Measurements from ENCODE around the gene KIAA1217.

KIAA1217 gene

GRCh38 chr10:24213266-24213665 is 4.3 kb downstream of the KIAA1217 start:
- WGBS, 2 donors (ENCODE audit: extremely low coverage in 2 of 2, insufficient read length in 2 of 2, insufficient replicate concordance in 1 of 2): no CpG with 5 or more reads among the region's 4 CpGs
- no peak overlapping the region for H3K4me2 ChIP-seq (ENCODE audit: insufficient read depth, low read length, poor library complexity, severe bottlenecking)
- H3K23ac ChIP-seq (ENCODE audit: low read depth, low read length, poor library complexity): no peak overlapping the region

GRCh38 chr10:24213881-24214280 is 4.9 kb downstream of the KIAA1217 start:
- no CpG with 5 or more reads among the region's 2 CpGs for WGBS, 2 donors (ENCODE audit: extremely low coverage in 2 of 2, insufficient read length in 2 of 2, insufficient replicate concordance in 1 of 2)
- no peak overlapping the region for H2AK5ac ChIP-seq (ENCODE audit: low read depth, low read length)
- H3K4me2 ChIP-seq (ENCODE audit: insufficient read depth, low read length, poor library complexity, severe bottlenecking): no peak overlapping the region
- H2BK12ac ChIP-seq (ENCODE audit: low read length): no peak overlapping the region
- no peak overlapping the region for H3K27ac ChIP-seq (replicated peaks; ENCODE audit: low read length)
- H4K8ac ChIP-seq (ENCODE audit: low read depth, low read length): no peak overlapping the region
- H3K9me3 ChIP-seq (replicated peaks in 1 of 2; ENCODE audit: control insufficient read depth in 2 of 2, insufficient read depth in 1 of 2, low read depth in 1 of 2, low read length in 2 of 2): no peaks in the 10 kb centered on the region
- no peaks in the 10 kb centered on the region for H3K36me3 ChIP-seq (replicated peaks in 1 of 2; ENCODE audit: control insufficient read depth in 2 of 2, insufficient read depth in 2 of 2, low read length in 2 of 2)
- DNase-seq (ENCODE audit: low spot score): no peak
- H2AFZ ChIP-seq (ENCODE audit: low read length): no peak overlapping the region
- no peak overlapping the region for H3K18ac ChIP-seq (ENCODE audit: low read length)
- no peak overlapping the region for H3K4me3 ChIP-seq (ENCODE audit: low read length in 2 of 2)
- no peak overlapping the region for H4K91ac ChIP-seq (ENCODE audit: low read depth, low read length, poor library complexity)
- H3K4me1 ChIP-seq (ENCODE audit: control insufficient read depth in 2 of 2, insufficient read depth in 1 of 2, low read depth in 1 of 2, low read length in 2 of 2): peaks cover 4 to 21% of the 10 kb centered on the region in 2 donors
- H3K9ac ChIP-seq (ENCODE audit: low read depth, low read length, poor library complexity): no peak overlapping the region
- no peak overlapping the region for H2BK15ac ChIP-seq (ENCODE audit: low read length)
- H3K14ac ChIP-seq (ENCODE audit: low read length): no peak overlapping the region
- H3K23ac ChIP-seq (ENCODE audit: low read depth, low read length, poor library complexity): no peak overlapping the region
- no peak overlapping the region for H2BK120ac ChIP-seq (ENCODE audit: low read depth, low read length)
- no peaks in the 10 kb centered on the region for H3K79me1 ChIP-seq (ENCODE audit: low read depth, low read length)
- H2BK5ac ChIP-seq (ENCODE audit: low read length): no peak overlapping the region
- H3K4ac ChIP-seq (ENCODE audit: low read length): no peak overlapping the region
- H3K27me3 ChIP-seq (ENCODE audit: control insufficient read depth in 3 of 3, insufficient read depth in 3 of 3, low read depth in 1 of 3, low read length in 3 of 3): no peaks in the 10 kb centered on the region

More at GRCh38 chr10:24213266-24213665, 4.3 kb downstream of the KIAA1217 start:
- Histone ChIP-seq H2BK12ac (ENCODE audit: low read length) (no peak overlapping the region), H3K14ac (ENCODE audit: low read length) (no peak overlapping the region), H2BK120ac (ENCODE audit: low read depth, low read length) (no peak overlapping the region), H3K4me3 (ENCODE audit: low read length in 2 of 2) (no peak overlapping the region), H3K18ac (ENCODE audit: low read length) (no peak overlapping the region), H3K9me3 (replicated peaks in 1 of 2; ENCODE audit: control insufficient read depth in 2 of 2, insufficient read depth in 1 of 2, low read depth in 1 of 2, low read length in 2 of 2) (no peaks in the 10 kb centered on the region), H3K4me1 (ENCODE audit: control insufficient read depth in 2 of 2, insufficient read depth in 1 of 2, low read depth in 1 of 2, low read length in 2 of 2) (peaks cover 4 to 21% of the 10 kb centered on the region in 2 donors), H2BK5ac (ENCODE audit: low read length) (no peak overlapping the region), H4K91ac (ENCODE audit: low read depth, low read length, poor library complexity) (no peak overlapping the region), H3K27ac (replicated peaks; ENCODE audit: low read length) (no peak overlapping the region), H3K79me1 (ENCODE audit: low read depth, low read length) (no peaks in the 10 kb centered on the region), H4K8ac (ENCODE audit: low read depth, low read length) (no peak overlapping the region), H3K4ac (ENCODE audit: low read length) (no peak overlapping the region), H2AFZ (ENCODE audit: low read length) (no peak overlapping the region), H3K27me3 (ENCODE audit: control insufficient read depth in 3 of 3, insufficient read depth in 3 of 3, low read depth in 1 of 3, low read length in 3 of 3) (no peaks in the 10 kb centered on the region), H3K9ac (ENCODE audit: low read depth, low read length, poor library complexity) (no peak overlapping the region), H2AK5ac (ENCODE audit: low read depth, low read length) (no peak overlapping the region), H2BK15ac (ENCODE audit: low read length) (no peak overlapping the region), H3K36me3 (replicated peaks in 1 of 2; ENCODE audit: control insufficient read depth in 2 of 2, insufficient read depth in 2 of 2, low read length in 2 of 2) (no peaks in the 10 kb centered on the region)
- DNase-seq (ENCODE audit: low spot score): no peak

- no peak overlapping the region for H3K23ac ChIP-seq (ENCODE audit: low read depth, low read length, poor library complexity)
- no peak overlapping the region for H2BK12ac ChIP-seq (ENCODE audit: low read length)
- H2AK5ac ChIP-seq (ENCODE audit: low read depth, low read length): peak overlapping the region; percentile 2
- H3K36me3 ChIP-seq (replicated peaks in 1 of 2; ENCODE audit: control insufficient read depth in 2 of 2, insufficient read depth in 2 of 2, low read length in 2 of 2): peaks cover 1 to 4% of the 10 kb centered on the region in 2 donors
- H3K14ac ChIP-seq (ENCODE audit: low read length): no peak overlapping the region
- H3K9me3 ChIP-seq (replicated peaks in 1 of 2; ENCODE audit: control insufficient read depth in 2 of 2, insufficient read depth in 1 of 2, low read depth in 1 of 2, low read length in 2 of 2): no peaks in the 10 kb centered on the region
- DNase-seq (ENCODE audit: low spot score): no peak
- no peak overlapping the region for H2BK15ac ChIP-seq (ENCODE audit: low read length)
- H3K4me2 ChIP-seq (ENCODE audit: insufficient read depth, low read length, poor library complexity, severe bottlenecking): no peak overlapping the region
- H3K4me1 ChIP-seq (ENCODE audit: control insufficient read depth in 2 of 2, insufficient read depth in 1 of 2, low read depth in 1 of 2, low read length in 2 of 2): peaks cover 4 to 21% of the 10 kb centered on the region in 2 donors
- H2BK120ac ChIP-seq (ENCODE audit: low read depth, low read length): no peak overlapping the region
- peak overlapping the region; percentile 32 for H3K18ac ChIP-seq (ENCODE audit: low read length)
- H2BK5ac ChIP-seq (ENCODE audit: low read length): peak overlapping the region; percentile 15
- no peak overlapping the region for H2AFZ ChIP-seq (ENCODE audit: low read length)
- no peaks in the 10 kb centered on the region for H3K79me1 ChIP-seq (ENCODE audit: low read depth, low read length)
- no peak overlapping the region for H4K8ac ChIP-seq (ENCODE audit: low read depth, low read length)
- no peak overlapping the region for H4K91ac ChIP-seq (ENCODE audit: low read depth, low read length, poor library complexity)
- H3K9ac ChIP-seq (ENCODE audit: low read depth, low read length, poor library complexity): no peak overlapping the region
- no CpG with 5 or more reads among the region's 5 CpGs for WGBS, 2 donors (ENCODE audit: extremely low coverage in 2 of 2, insufficient read length in 2 of 2, insufficient replicate concordance in 1 of 2)
- H3K4ac ChIP-seq (ENCODE audit: low read length): no peak overlapping the region
- no peak overlapping the region for H3K27ac ChIP-seq (replicated peaks; ENCODE audit: low read length)
- H3K4me3 ChIP-seq (ENCODE audit: low read length in 2 of 2): no peak overlapping the region
- no peaks in the 10 kb centered on the region for H3K27me3 ChIP-seq (ENCODE audit: control insufficient read depth in 3 of 3, insufficient read depth in 3 of 3, low read depth in 1 of 3, low read length in 3 of 3)
Measured at GRCh38 chr10:24214762-24215161, 5.8 kb downstream of the KIAA1217 start.

DNA sequence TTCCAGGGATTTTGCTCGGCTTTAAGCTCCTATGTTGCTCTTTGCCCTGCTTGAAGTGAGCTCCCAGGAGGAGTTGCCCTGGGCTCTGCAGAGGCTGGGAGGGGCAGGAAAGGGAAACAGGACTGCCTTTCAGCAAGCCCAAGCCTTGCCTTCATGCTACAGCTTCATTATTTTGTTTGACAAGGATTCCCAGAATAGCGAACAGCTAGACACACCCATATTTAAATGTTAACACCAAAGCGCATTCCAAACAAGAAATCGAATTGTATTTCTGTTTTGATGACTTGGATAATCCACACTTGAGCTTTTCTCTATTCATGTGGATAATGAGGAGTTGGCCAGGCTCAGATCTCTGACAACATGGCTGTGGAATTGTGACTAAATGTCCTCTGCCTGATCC is 6.3 kb downstream of the KIAA1217 start:
- Histone ChIP-seq H2BK12ac (ENCODE audit: low read length) (no peak overlapping the region), H3K27me3 (ENCODE audit: control insufficient read depth in 3 of 3, insufficient read depth in 3 of 3, low read depth in 1 of 3, low read length in 3 of 3) (no peaks in the 10 kb centered on the region), H2BK5ac (ENCODE audit: low read length) (no peak overlapping the region), H3K4me2 (ENCODE audit: insufficient read depth, low read length, poor library complexity, severe bottlenecking) (no peak overlapping the region), H2BK15ac (ENCODE audit: low read length) (no peak overlapping the region), H2AK5ac (ENCODE audit: low read depth, low read length) (no peak overlapping the region), H4K8ac (ENCODE audit: low read depth, low read length) (no peak overlapping the region), H3K9me3 (replicated peaks in 1 of 2; ENCODE audit: control insufficient read depth in 2 of 2, insufficient read depth in 1 of 2, low read depth in 1 of 2, low read length in 2 of 2) (no peaks in the 10 kb centered on the region), H3K4ac (ENCODE audit: low read length) (no peak overlapping the region), H2BK120ac (ENCODE audit: low read depth, low read length) (no peak overlapping the region), H3K23ac (ENCODE audit: low read depth, low read length, poor library complexity) (no peak overlapping the region), H3K4me3 (ENCODE audit: low read length in 2 of 2) (no peak overlapping the region), H3K79me1 (ENCODE audit: low read depth, low read length) (no peaks in the 10 kb centered on the region), H3K27ac (replicated peaks; ENCODE audit: low read length) (no peak overlapping the region), H4K91ac (ENCODE audit: low read depth, low read length, poor library complexity) (no peak overlapping the region), H3K36me3 (replicated peaks in 1 of 2; ENCODE audit: control insufficient read depth in 2 of 2, insufficient read depth in 2 of 2, low read length in 2 of 2) (peaks cover 5 to 8% of the 10 kb centered on the region in 2 donors), H2AFZ (ENCODE audit: low read length) (no peak overlapping the region), H3K18ac (ENCODE audit: low read length) (peak overlapping the region; percentile 6), H3K9ac (ENCODE audit: low read depth, low read length, poor library complexity) (no peak overlapping the region), H3K4me1 (ENCODE audit: control insufficient read depth in 2 of 2, insufficient read depth in 1 of 2, low read depth in 1 of 2, low read length in 2 of 2) (peaks cover 4 to 18% of the 10 kb centered on the region in 2 donors), H3K14ac (ENCODE audit: low read length) (no peak overlapping the region)
- no CpG with 5 or more reads among the region's 4 CpGs for WGBS, 2 donors (ENCODE audit: extremely low coverage in 2 of 2, insufficient read length in 2 of 2, insufficient replicate concordance in 1 of 2)
- DNase-seq (ENCODE audit: low spot score): no peak

Measured in neuronal stem cell (in vitro differentiated cells).